GM12878 (cell line): ENCODE measurements around the gene RBM26. TPM values are rescaled to one million over a fixed set of nuclear protein-coding genes. Genes with fewer than 3 reads are reported as not detected.

ENCODE experiments used
- ATAC-seq: fragments of 200-7000 bp; cut with Tn5 transposase; 3 replicates; pipeline ENCODE4 v1.9.1; 2020; ENCODE audit warnings: mild to moderate bottlenecking, moderate library complexity
- BruUV-seq: library from RNA; stranded (reverse); fragments of 400-500 nt; replicated peaks from 2 replicates; lab custom pipeline; 2021; lab: Mats Ljungman, UMichigan
- CTCF ChIA-PET: fragments of 300-600 bp; sonication (Branson Sonifier 250); formaldehyde crosslinking; extraction: SDS; loops from one replicate; lab custom pipeline; 2021; ENCODE audit warnings: inconsistent platforms; lab: Yijun Ruan, JAX
- POLR2A ChIA-PET: fragments of 350-600 bp; formaldehyde crosslinking; extraction: SDS; loops from one replicate; lab custom pipeline; 2021; ENCODE audit warnings: inconsistent platforms; lab: Charles Lee
- RAD21 ChIA-PET: fragments of 300-600 bp; sonication (Branson Sonifier 250); formaldehyde crosslinking; loops from one replicate; lab custom pipeline; 2023; ENCODE audit warnings: antibody characterized with exemption; ENCODE audit not compliant: unreplicated experiment; lab: Charles Lee
- SMC1A ChIA-PET: fragments of 300-600 bp; sonication (Branson Sonifier 250); formaldehyde crosslinking; loops from one replicate; lab custom pipeline; 2023; ENCODE audit not compliant: unreplicated experiment, uncharacterized antibody; lab: Charles Lee
- DNase-seq: peaks from one replicate; pipeline ENCODE4 v3.0.0-alpha.2; 2011; ENCODE audit warnings: low read depth, low spot score
- FAIRE-seq: peaks from 3 replicates; lab custom pipeline; 2011; peaks lifted over from hg19 to GRCh38; lab: Jason Lieb, UNC
- H2AFZ ChIP-seq: 2 replicates; pipeline ENCODE4 v1.6.0; 2011; ENCODE audit warnings: low read depth, low read length, control low read depth; ENCODE audit not compliant: control insufficient read depth
- H3K27ac ChIP-seq: 2 replicates; pipeline ENCODE4 v1.5.1; 2011; ENCODE audit warnings: control low read depth; ENCODE audit not compliant: control insufficient read depth, insufficient read depth
- H3K27me3 ChIP-seq, 2 experiments: replicated peaks in 1 of 2; 2 replicates each; pipeline versions ENCODE4 v1.6.0 to v1.6.1; 2011; ENCODE audit warnings: low read length in 1 of 2; ENCODE audit not compliant: control insufficient read depth in 2 of 2, insufficient read depth in 2 of 2
- H3K36me3 ChIP-seq, 2 experiments: 2 replicates each; pipeline ENCODE4 v1.5.1; 2011; ENCODE audit warnings: low read length in 1 of 2; ENCODE audit not compliant: control insufficient read depth in 2 of 2, insufficient read depth in 2 of 2
- H3K4me1 ChIP-seq: 2 replicates; pipeline ENCODE4 v1.6.1; 2011; ENCODE audit warnings: mild to moderate bottlenecking, low read length, moderate library complexity, mixed read lengths; ENCODE audit not compliant: control insufficient read depth, insufficient read depth
- H3K4me2 ChIP-seq: 2 replicates; pipeline ENCODE4 v1.6.0; 2011; ENCODE audit warnings: control low read depth; ENCODE audit not compliant: control insufficient read depth, insufficient read depth
- H3K4me3 ChIP-seq: fragments of 200-600 bp; sonication (generic); 2 replicates; pipeline ENCODE4 v1.5.1; 2016
- H3K79me2 ChIP-seq: 2 replicates; pipeline ENCODE4 v1.6.0; 2011; ENCODE audit warnings: low read length; ENCODE audit not compliant: control insufficient read depth, insufficient read depth
- H3K9ac ChIP-seq: 2 replicates; pipeline ENCODE4 v1.8.0; 2011; ENCODE audit warnings: low read length, control low read depth, mixed read lengths; ENCODE audit not compliant: control insufficient read depth, insufficient read depth
- H3K9me3 ChIP-seq: replicated peaks from 3 replicates; pipeline ENCODE4 v1.5.1; 2011; ENCODE audit warnings: mild to moderate bottlenecking, low read length; ENCODE audit not compliant: control insufficient read depth, insufficient read depth
- H4K20me1 ChIP-seq: 2 replicates; pipeline ENCODE4 v1.6.0; 2011; ENCODE audit not compliant: control insufficient read depth, insufficient read depth
- ATF2 ChIP-seq: IDR thresholded peaks from 2 replicates; pipeline ENCODE4 v1.6.1; 2012; ENCODE audit warnings: low read length, inconsistent platforms
- BCL3 ChIP-seq: IDR thresholded peaks from 2 replicates; pipeline ENCODE4 v1.6.1; 2011; ENCODE audit warnings: borderline replicate concordance, low read depth, mild to moderate bottlenecking, moderate library complexity, low read length; ENCODE audit not compliant: insufficient read depth, poor library complexity, severe bottlenecking
- CBFB ChIP-seq: IDR thresholded peaks from 2 replicates; pipeline ENCODE4 v1.6.1; 2016; ENCODE audit warnings: antibody characterized with exemption, low read depth
- IRF4 ChIP-seq: IDR thresholded peaks from 2 replicates; pipeline ENCODE4 v1.6.1; 2011; ENCODE audit warnings: low read depth, low read length
- MXI1 ChIP-seq: fragments of 150-350 bp; IDR thresholded peaks from 2 replicates; pipeline ENCODE4 v1.6.1; 2011; ENCODE audit warnings: low read depth, mild to moderate bottlenecking, inconsistent platforms, low read length, improper control_type of control experiment
- PRDM15 ChIP-seq: fragments of 450-650 bp; formaldehyde crosslinking; IDR thresholded peaks from 2 replicates; pipeline ENCODE4 v1.4.0; 2020; ENCODE audit warnings: mild to moderate bottlenecking, moderate library complexity
- RCOR1 ChIP-seq: conservative IDR thresholded peaks from 2 replicates; pipeline ENCODE4 v1.6.1; 2012; ENCODE audit warnings: low read depth, low read length, improper control_type of control experiment
- SIX5 ChIP-seq: IDR thresholded peaks from 2 replicates; pipeline ENCODE4 v1.6.1; 2011; ENCODE audit warnings: mild to moderate bottlenecking, low read depth, low read length, moderate library complexity; ENCODE audit not compliant: severe bottlenecking
- SMARCA5 ChIP-seq: fragments of 450-650 bp; IDR thresholded peaks from 2 replicates; pipeline ENCODE4 v1.6.1; 2017; ENCODE audit warnings: mild to moderate bottlenecking
- TCF12 ChIP-seq: IDR thresholded peaks from 2 replicates; pipeline ENCODE4 v1.6.1; 2011; ENCODE audit warnings: low read depth, mild to moderate bottlenecking, low read length
- TCF3 ChIP-seq: IDR thresholded peaks from 2 replicates; pipeline ENCODE4 v1.6.1; 2012; ENCODE audit warnings: low read depth, mild to moderate bottlenecking, low read length, borderline replicate concordance; ENCODE audit not compliant: insufficient read depth
- USF1 ChIP-seq: IDR thresholded peaks from 2 replicates; pipeline ENCODE4 v1.6.1; 2011; ENCODE audit warnings: borderline replicate concordance, low read depth, mild to moderate bottlenecking, moderate library complexity, mixed read lengths, low read length; ENCODE audit not compliant: insufficient read depth; ENCODE audit errors: extremely low read length
- ZNF622 ChIP-seq: fragments of 450-650 bp; IDR thresholded peaks from 2 replicates; pipeline ENCODE4 v1.6.1; 2017; ENCODE audit warnings: mild to moderate bottlenecking, inconsistent platforms
- ZZZ3 ChIP-seq: IDR thresholded peaks from 2 replicates; pipeline ENCODE4 v1.6.1; 2011; ENCODE audit warnings: low read depth; ENCODE audit not compliant: control insufficient read depth, insufficient read length
- WGBS: methylation state at CpG from one replicate; pipeline ENCODE4 v1.1.6; 2016; ENCODE audit warnings: low lambda C conversion rate; ENCODE audit not compliant: insufficient replicate concordance, insufficient coverage; ENCODE audit errors: missing lambda C conversion rate; 5-methylcytosine and 5-hydroxymethylcytosine counted together
- in situ Hi-C: fragments of 300-500 bp; cut with MboI; formaldehyde crosslinking; loops from 9 replicates; pipeline ENCODE4 v1.14.3; 2018; ENCODE audit warnings: mixed read lengths
- intact Hi-C: fragments of 100-400 bp; cut with micrococcal nuclease; formaldehyde crosslinking; loops from one replicate; pipeline ENCODE4 v1.14.2; 2022; ENCODE audit not compliant: unreplicated experiment
- polyA plus RNA-seq, 11 experiments: library from polyadenylated mRNA; depleted of rRNA in 4 of 11; unstranded in 6 of 11; stranded (reverse) in 5 of 11; fragments of >200 nt; fragmentation: Nextera tagmentation in 4 of 11; fragmentation: Illumina TruSeq in 1 of 11; extraction: Ambion mirVana in 4 of 11; extraction: Trizol in 1 of 11; gene quantifications; 1 replicate in 1 of 11; 2 replicates in 10 of 11; pipeline versions ENCODE4 v1.2.1 to v1.2.3, GENCODE V29; 2011 to 2016; ENCODE audit warnings: inconsistent platforms in 2 of 11, missing spikeins in 2 of 11, low read depth in 1 of 11
- total RNA-seq, 4 experiments: library from RNA; depleted of rRNA in 3 of 4; stranded (reverse); fragments of >200 nt in 3 of 4; fragmentation: Illumina TruSeq in 1 of 4; extraction: Trizol in 1 of 4; gene quantifications; 2 replicates each; pipeline versions ENCODE4 v1.2.1 to v1.2.3, GENCODE V29; 2013 to 2021

RBM26 gene
- total and polyA plus RNA-seq, 10 of the 15 experiments (the other 5 are each of a cell fraction or from before 2014, with no cell fraction given): 17.6 to 71.3 (median 38.9) TPM

GRCh38 chr13:79290595-79291244 lies 115.3 kb downstream of the RBM26 start:
- FAIRE-seq (no peak), DNase-seq (no peak), ATAC-seq (no peak)
- Histone ChIP-seq H3K27ac (no peak overlapping the region), H3K4me1 (no peaks in the 10 kb centered on the region), H2AFZ (no peak overlapping the region), H3K9ac (no peak overlapping the region), H4K20me1 (no peaks in the 10 kb centered on the region), H3K9me3 (no peaks in the 10 kb centered on the region), H3K4me3 (no peak overlapping the region), H3K36me3 (no peaks in the 10 kb centered on the region), H3K4me2 (no peak overlapping the region), H3K79me2 (no peaks in the 10 kb centered on the region), H3K27me3 (no peaks in the 10 kb centered on the region)
- BruUV-seq: no TSS peak
- in situ Hi-C loops (no loop called here), intact Hi-C loops (no loop called here)
- TF ChIP-seq IRF4 (no peak), BCL3 (no peak), MXI1 (no peak), SIX5 (no peak), PRDM15 (CRISPR knock-in tag) (no peak), ATF2 (no peak), TCF3 (no peak), TCF12 (no peak), ZZZ3 (no peak), ZNF622 (no peak), CBFB (no peak), RCOR1 (no peak), SMARCA5 (no peak), USF1 (no peak)
- ChIA-PET CTCF (no interaction called here), SMC1A (no interaction called here), RAD21 (no interaction called here), POLR2A (no interaction called here)
- WGBS: 61% methylated on average over 9 of the region's 9 CpGs
